Cardiac fibroblast (primary cell): Measurements from ENCODE around the gene OGFR.

ENCODE experiments used
- DNase-seq, 2 donors: peaks; one replicate each; pipeline versions ENCODE4 v3.0.0 to v3.0.0-alpha.2; 2010; ENCODE audit warnings: low read depth in 2 of 2
- H3K4me3 ChIP-seq, 2 donors: replicated peaks in 1 of 2; 1 replicate in 1 of 2; 2 replicates in 1 of 2; pipeline ENCODE4 v1.5.1; 2011; ENCODE audit warnings: low read depth in 2 of 2, low read length in 2 of 2, mild to moderate bottlenecking in 2 of 2, moderate library complexity in 1 of 2
- CTCF ChIP-seq: IDR thresholded peaks from one replicate; pipeline ENCODE4 v1.5.1; 2011; ENCODE audit warnings: low read depth, mild to moderate bottlenecking, low read length, inconsistent platforms

OGFR gene

GRCh38 chr20:62795023-62795761 lies 9.4 kb upstream of the OGFR start:
- TF ChIP-seq CTCF: no peak
- DNase-seq: peak; percentile 47 to 51
- peak overlapping the region; percentile 60 to 66 for H3K4me3 ChIP-seq

GRCh38 chr20:62796699-62797491 lies 7.7 kb upstream of the OGFR start:
- H3K4me3 ChIP-seq: peak overlapping the region; percentile 58 to 69
- no peak for TF ChIP-seq CTCF

GRCh38 chr20:62797671-62798532 lies 6.7 kb upstream of the OGFR start:
- TF ChIP-seq CTCF: no peak
- H3K4me3 ChIP-seq: no peak overlapping the region
- no peak for DNase-seq

More at GRCh38 chr20:62796699-62797491, 7.7 kb upstream of the OGFR start:
- no peak for DNase-seq

GRCh38 chr20:62799036-62799435 lies 5.6 kb upstream of the OGFR start:
- no peak for TF ChIP-seq CTCF
- no peak overlapping the region for H3K4me3 ChIP-seq
- no peak for DNase-seq

GRCh38 chr20:62799459-62799858 lies 5.2 kb upstream of the OGFR start:
- no peak overlapping the region for H3K4me3 ChIP-seq
- no peak for TF ChIP-seq CTCF
- DNase-seq: no peak

GRCh38 chr20:62799873-62800272 lies 4.8 kb upstream of the OGFR start:
- no peak for TF ChIP-seq CTCF
- DNase-seq: no peak
- H3K4me3 ChIP-seq: no peak overlapping the region
